Left renal pelvis (tissue), 4 donors: ENCODE measurements around the gene BRIX1. TPM values are rescaled to one million over a fixed set of nuclear protein-coding genes. Genes with fewer than 3 reads are reported as not detected.

Experiments used
- DNase-seq, 4 donors: peaks; one replicate each; pipeline ENCODE4 v3.0.0-alpha.2; 2013; ENCODE audit warnings: low read depth in 4 of 4, low spot score in 3 of 4
- polyA plus RNA-seq, 4 donors: library from polyadenylated mRNA; unstranded; fragments of 120-200 nt; gene quantifications; one replicate each; pipeline ENCODE4 v1.2.1, GENCODE V29; 2013; ENCODE audit not compliant: insufficient read length in 4 of 4

BRIX1 gene, protein sequence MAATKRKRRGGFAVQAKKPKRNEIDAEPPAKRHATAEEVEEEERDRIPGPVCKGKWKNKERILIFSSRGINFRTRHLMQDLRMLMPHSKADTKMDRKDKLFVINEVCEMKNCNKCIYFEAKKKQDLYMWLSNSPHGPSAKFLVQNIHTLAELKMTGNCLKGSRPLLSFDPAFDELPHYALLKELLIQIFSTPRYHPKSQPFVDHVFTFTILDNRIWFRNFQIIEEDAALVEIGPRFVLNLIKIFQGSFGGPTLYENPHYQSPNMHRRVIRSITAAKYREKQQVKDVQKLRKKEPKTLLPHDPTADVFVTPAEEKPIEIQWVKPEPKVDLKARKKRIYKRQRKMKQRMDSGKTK
- 10 to 100 TPM; 45.9 to 71.1 (median 51.2) TPM for polyA plus RNA-seq

DNA sequence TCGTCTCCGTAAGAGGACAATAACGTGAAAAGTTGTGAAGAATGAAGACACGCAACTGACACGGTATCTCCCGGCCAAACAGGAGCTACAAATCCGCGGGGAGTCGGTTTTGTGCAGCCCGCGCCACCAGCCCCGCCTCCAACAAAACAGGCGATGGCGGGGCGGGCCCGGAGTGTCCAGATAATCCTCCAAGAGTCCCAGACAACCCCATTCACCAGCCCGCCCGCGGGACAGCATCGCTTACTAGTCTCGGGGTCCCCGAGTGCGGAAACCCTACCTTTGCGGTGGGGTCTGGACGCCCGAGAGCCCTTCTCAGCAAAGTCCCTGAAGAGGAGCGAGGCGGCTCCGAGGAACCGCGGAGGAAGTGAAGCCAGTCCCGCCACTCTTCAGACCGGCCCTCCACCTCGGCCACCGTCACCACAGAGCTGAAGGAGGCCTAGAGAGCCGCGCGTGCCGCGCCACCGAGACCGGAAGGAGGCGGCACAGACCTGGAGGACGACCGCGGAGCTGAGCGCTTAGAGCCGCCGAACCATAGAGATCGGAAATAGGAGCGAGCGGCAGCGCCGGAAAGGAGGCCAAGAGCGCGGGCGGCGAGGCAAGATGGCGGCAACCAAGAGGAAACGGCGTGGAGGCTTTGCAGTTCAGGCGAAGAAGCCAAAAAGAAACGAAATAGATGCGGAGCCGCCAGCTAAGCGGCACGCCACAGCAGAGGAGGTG is at the start of gene BRIX1, which contains the start of gene RAD1:
TSS of gene BRIX1 (plus strand) at position 573 of the 717 bp plus-strand sequence. CDS start at position 601, 28 bp downstream.
TSS of gene RAD1 (minus strand) at position 366 of the 717 bp plus-strand sequence. CDS start 612 bp downstream, outside the sequence.
- DNase-seq = peak; percentile 92 to 95 (median 93)

DNA sequence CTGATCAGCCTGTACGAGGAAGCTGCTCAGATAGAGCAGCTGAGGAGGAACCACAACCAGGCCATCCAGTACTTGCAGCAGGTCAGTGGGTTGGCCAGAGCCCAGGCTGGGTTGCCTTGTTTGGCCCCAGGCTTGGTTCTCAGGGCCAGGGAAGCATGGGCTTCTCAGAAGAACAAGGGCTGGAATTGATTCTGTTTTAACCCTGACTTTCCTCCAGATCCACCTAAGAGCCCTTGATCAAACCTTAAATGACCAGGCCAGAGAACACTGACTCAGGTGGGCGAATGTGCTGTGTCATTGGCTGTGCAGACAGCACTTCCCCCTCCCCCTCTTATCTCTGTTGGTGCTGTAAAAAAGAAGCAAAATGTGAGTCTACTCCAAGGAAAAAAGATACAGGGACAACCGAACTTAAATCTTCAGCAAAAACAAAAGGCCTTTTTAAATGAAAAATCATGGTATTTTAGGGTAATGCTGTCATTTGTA is 48.5 kb upstream of the BRIX1 start:
- DNase-seq = no peak

DNA sequence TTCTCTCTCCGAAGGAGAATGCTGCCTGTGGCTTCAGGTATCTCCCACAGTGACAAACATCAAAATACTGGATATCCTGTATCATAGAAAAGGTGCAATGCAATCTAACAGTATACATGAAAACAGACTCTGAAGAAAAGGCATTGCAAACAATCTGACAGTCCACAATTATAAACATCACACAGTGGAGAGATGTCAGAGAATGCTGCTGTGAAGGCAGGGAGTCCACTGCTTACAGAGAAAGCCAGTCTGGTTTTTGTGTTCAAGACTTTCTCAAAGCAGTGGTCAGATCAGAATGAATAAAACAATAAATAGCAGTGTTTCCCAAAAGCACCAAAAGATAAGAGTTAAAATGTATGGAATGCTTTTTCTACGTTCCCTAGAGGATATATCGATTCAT is 47.9 kb upstream of the BRIX1 start:
- no peak for DNase-seq

DNA sequence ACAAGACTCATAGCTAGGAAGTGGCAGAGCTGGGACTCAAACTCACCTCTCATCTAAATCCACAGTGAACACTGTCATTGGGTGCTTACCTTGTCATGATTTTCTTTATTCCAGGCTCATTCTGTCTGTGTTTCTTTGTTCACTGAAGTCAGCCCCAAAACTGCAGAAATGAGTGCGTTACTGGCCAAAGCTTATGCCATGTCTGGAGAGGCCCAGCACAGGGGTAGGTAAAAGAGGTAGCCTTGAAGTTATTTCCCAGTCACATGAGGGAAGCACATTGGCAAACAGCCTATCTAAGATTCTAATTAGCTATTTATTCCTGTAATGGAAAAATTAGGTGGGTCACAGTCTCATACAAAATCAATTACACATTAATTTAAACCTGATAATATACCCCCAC is 46.7 kb upstream of the BRIX1 start:
- DNase-seq = no peak

DNA sequence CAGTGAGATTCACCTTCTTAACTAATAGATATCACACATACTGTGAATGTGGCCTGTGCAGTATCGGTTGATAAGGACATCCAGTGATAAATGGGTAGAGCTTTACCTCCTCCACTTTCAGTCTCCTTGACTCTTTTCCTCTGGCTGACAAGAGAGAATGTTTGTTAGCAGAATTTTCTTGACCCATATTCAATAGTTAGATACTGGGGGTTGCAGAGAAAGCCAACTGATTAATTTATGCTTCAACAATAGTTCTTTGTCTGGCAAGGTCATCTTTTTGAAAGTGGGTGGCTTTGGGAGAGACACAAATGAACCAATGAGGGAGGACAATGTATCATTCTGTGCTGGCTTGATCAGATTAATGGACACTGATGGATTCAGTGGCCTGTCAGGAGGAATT is 46.3 kb upstream of the BRIX1 start:
- no peak for DNase-seq

DNA sequence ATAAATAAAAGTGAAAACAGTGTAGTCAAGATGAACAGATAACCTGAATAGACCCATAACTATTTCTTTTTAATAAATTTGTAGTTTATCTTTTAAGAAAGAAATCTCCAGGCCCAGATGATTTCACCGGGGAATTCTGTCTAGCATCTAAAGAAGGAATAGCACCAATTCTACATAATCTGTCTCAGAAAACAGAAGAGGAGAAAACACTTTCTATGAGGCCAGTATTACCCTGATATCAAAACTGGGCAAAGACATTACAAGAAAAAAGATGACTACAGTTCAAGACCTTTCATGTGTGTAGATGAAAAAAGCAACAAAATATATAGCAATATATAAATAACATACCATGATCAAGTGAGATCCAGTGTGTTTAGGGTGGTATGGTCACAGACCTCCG is 45.1 kb upstream of the BRIX1 start:
- DNase-seq = no peak

DNA sequence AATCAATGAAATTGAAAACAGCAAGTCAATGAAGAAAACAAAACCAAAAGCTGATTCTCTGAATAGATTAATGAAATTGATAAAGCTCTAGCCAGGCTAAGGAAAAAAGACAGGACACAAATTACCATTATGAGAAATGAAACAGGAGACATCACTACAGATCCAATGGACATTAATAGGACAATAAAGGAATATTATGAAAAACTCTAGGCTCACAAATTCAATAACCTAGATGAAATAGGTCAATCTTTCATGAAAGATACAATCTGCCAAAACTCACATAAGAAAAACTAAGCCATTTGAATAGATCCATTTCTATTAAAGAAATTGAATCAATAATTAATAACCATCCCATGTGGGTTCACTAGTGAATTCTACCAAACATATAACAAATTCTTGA is 39.2 kb upstream of the BRIX1 start:
- no peak for DNase-seq

DNA sequence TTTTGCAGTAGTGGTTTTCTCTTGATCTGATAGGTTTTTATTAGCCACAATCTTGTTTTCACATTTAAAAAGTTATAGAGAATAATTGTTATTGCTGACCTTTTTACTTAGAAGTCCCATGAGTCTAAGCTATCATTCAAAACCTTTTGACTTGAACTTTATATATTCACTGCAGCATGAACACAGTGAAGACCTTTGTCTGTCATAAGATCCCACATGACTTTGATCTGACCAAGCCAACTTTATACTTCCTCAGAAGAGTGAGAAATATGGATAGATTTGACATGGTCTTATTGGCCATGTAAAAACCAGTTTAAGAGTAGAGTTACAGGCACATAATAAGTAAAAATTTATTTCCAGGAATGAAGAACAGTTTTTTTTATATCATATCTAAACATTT is 34.3 kb upstream of the BRIX1 start:
- DNase-seq = no peak

DNA sequence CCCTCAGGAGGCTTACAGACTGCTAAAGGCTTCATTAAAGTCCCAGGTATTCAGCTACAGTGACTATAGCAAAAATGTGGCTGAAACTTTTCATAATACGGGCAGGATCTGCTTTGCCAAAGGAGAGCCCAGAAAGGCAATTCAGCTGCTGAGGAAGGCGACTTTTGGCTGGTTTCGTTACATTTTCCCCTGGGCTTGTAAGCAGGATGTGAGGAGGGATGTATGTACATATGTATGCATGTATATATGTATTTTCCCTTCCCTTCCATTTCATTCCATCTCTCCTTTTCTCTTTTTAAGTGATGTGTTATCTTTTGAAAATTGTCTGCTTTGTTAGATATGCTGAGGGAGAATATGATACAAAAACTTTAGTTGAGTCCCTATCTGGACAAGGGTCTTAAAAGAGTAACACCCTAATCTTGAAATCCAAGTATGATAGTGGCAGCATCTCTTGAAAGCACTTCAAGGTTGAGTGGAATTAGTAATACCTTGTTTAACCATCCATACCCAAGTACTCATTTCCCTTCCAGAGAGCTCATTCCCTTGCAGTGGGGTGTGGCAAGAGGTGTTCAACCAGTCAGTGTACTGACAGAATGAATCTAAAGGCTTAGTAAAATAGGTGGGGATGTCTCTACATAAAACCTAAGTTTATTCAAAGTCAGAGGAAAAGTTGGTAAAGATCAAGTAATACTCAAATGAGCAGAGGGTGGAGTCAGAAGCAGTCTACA is 29.0 kb upstream of the BRIX1 start:
- DNase-seq = no peak

DNA sequence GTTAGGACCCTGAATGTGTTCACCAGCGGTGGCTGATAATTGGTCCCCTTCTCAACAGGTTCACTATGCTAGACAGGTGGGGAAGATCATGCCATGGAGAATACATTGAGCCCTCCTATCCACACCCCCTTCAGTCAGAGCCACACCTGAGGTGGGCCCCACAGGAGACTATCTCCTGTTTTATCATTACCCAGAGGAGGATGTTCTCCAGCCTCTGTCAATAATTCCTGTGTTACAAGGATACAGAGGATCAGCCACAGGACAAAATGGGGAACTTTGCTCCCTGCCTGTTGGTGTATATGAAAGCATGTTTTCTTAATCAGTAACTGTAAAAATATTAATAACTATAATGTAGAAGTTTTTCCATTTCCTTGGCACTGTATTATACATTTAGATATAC is 26.1 kb upstream of the BRIX1 start:
- DNase-seq = no peak

DNA sequence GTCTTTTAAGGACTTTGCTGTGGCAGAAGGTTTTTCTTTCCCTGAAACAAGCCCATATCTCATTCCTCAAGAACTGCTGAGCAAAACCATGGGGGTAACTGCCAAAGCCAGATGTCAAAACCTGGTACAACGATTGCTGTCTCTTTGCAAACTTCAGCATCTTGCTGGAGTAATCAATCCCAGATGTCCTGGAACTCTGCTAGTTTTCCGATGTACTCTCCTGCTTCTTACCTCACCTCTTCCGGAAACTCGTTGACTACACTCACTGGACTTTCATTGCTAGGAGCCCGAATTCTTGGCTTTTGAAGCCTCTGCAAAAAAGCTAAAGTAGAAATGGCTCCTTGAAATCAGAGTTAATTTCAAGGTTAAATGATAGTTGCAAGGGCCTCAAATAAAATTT is 23.5 kb upstream of the BRIX1 start:
- no peak for DNase-seq

DNA sequence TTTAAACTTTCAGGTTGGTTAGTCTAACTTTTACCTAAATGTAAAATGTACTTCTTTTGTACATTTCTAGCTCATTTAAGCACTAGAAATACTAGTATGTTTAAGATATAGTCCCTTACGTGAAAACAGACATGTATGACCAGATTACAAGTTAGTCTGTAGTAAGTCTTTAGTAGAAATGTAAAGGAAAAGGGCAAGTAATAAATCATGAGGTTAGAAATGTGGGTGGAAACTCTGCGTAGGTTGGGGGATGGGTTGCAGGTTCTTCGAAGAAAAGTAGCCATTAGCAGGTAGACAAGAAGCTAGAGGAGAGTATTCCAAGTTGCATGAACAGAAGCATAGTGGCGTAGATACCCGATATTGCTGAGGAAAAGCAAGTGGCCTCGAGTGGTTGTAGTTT is 23.1 kb upstream of the BRIX1 start:
- no peak for DNase-seq

DNA sequence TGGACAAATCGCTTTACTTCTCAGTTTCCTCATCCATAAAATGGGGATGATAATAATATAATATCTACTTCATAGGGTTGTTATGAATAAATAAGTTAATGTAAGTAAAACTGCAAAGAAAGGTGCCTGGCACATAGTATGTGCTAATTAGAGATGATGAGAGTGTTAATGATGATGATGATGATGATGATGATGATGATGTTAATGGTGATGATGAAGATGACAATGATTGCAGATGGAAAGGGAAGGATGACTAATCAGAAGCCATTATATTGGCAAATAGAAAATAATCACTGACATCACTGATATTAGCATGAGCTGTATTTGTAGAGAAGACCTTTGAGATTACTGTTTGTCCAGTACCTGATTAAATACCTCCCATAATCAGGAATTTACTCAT is 20.8 kb upstream of the BRIX1 start:
- DNase-seq = no peak

DNA sequence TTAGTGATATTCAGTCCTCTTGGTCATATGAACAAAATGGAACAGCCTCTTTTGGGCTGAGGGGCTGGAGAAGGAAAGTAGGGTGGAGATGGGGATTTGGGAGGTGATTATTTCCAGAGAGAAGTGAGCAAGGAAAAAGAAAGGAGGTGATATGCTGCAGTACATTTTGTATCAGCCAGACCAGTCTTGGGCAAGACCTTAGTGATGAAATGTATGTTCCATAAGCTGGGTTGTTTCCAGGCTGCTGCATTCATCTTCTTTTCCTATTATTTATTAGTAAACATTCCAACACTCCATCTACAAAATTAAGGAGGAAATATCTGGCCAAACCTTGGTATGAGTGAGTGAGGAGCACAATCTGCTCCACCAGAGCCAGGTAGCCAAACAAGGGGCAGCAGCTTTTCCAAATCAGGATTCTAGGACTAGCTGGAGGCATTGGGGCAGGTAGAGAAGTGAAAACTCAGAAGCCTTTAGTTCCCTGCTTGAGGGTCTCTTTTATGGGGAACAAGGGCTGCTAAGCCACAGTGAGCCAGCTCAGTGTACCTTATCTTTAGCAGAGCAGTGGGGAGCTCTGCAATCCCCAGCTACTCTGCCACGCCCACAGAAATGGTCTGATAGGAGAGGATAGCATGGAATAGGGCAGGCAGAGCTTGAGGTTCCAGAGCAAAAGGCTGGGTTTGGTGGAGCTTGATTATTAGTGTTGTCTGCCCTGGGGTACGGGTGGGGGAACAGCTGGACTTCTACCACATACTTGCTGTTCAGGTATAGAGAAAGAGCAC is 19.7 kb upstream of the BRIX1 start:
- no peak for DNase-seq

DNA sequence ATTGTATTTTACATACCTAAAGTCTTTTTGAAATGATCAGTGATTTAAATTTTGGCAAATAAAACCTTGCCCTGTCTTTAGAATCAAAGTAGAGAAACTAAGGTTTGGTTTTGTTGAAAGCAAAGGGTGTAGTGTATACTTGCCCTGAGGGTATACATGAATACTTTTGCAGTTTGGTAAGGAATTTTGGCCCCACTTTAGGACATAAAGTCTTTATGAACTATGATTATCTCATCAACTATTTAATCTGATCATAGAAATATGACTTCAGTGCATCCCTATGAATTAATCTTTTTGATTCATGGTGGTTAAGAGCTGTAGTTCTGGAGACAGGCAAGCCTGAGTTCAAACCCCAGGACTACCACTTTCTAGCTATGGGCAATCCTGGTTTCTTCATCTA is 17.9 kb upstream of the BRIX1 start:
- DNase-seq = no peak

DNA sequence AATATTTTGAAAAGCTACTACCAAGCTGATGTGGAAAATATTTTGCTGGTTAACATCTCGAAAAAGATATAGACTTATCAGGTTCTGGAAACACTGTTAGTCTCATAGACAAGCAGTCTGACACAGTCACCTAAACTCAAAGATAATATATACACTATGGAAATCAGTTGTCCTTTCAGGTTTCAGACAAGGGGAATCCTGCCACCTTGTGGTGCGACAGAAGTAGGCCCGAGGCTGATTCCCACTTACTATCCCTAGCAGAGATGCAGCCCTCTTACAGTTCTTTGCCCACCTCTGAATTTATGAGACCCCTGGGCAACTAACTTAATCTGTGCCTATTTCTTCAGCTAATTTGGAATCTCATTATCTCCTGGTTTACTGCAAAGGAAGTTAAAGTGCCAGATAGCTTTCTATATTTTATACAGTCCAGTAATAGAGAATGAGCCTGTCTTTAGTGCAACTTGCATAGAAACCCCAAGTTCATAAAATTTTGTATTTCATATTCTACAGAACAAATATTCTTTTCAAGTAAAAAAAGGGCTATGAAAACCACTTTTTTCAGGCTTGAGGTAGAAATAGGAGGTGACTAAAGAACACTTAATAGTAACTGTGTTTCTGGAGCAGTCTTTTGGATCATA is 17.1 kb upstream of the BRIX1 start:
- peak; percentile 39 to 58 (median 54) for DNase-seq

DNA sequence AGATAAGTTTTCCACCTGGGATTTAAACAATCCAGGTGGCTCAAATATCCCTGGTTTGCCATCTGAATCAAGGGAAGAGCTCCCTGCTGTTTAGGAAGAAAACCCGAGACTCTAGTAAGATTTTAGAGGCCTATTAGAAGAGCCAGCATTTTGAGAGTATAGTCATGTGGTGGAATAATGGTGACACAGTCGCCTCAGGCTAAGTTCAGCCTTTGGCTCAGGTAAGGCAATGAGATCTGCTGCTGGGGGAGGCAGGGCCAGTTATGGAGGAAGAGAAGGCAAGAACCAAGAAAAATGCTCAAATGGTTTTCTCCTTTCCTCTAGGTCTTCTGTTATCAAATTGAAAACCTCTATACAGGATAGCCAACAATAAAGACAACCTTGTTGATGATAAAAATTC is 16.4 kb upstream of the BRIX1 start:
- DNase-seq = no peak

DNA sequence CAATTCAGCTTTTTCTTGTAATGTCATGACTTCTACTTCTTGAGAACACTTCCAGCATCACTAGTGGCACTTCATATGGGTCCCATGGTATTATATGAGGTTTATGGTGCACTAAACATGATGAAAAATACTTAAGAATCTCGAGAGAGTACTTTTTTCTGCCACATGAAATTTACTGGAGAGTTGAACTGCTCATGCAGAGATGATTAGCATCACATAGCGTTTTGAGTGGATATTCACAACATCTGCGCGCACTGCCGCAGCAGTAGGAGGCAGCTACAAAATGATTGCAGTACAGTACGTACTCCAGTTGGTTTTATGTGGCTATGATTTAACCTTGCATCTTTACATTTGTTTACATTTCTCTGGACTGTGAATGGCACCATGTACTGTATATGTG is 14.9 kb upstream of the BRIX1 start:
- no peak for DNase-seq

DNA sequence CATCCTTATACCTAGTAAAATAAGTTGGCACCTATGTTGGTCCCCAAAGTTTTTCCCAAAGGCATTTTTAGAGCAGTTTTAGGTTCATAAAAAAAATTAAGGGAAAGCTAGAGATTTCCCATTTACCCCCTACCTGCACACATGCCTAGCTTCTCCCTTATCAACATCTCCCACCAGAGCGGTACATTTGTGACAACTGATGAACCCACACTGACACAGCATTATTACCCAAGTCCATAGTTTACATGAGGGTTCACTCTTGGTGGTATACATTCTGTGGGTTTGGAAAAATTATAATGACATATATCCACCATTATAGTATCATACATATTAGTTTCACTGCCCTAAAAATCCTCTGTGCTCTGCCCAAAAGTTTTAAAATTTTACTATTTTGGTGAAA is 12.3 kb upstream of the BRIX1 start:
- no peak for DNase-seq

DNA sequence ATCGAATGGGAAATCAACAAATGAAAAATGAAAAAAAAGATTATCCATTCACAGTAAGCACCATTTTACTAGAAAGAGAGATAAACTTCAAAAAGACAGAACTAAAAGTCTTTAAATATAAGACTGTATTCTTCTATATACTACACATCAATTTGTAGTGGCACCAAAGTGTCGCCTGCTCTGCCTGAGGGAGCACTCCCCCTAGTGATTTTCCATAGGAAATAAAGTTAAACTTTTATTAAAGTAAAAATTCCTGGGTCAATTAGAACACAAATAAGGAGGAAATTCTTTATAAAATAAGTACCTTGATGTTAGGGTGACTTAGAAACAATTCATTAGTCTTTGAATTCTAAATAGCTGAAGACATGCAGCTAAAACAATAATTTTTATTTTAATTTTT is 9.9 kb upstream of the BRIX1 start:
- DNase-seq = no peak
